H9 (cell line): ENCODE data around the gene ITGA1. TPM values are rescaled to one million over a fixed set of nuclear protein-coding genes. Genes with fewer than 3 reads are reported as not detected.

Experiments used
- DNase-seq: peaks from one replicate; pipeline ENCODE4 v3.0.0-alpha.2; 2017
- H2AFZ ChIP-seq: one replicate; pipeline ENCODE4 v1.6.1; 2013; ENCODE audit warnings: mild to moderate bottlenecking, low read length, control low read depth, moderate library complexity
- H2AK5ac ChIP-seq: 2 replicates; pipeline ENCODE4 v1.6.1; 2013; ENCODE audit warnings: low read length, control low read depth, mixed read lengths; ENCODE audit not compliant: insufficient read length
- H2BK120ac ChIP-seq: one replicate; pipeline ENCODE4 v1.6.1; 2013; ENCODE audit warnings: low read depth, mild to moderate bottlenecking, low read length, control low read depth, inconsistent platforms; ENCODE audit not compliant: poor library complexity, severe bottlenecking
- H2BK12ac ChIP-seq: 2 replicates; pipeline ENCODE4 v1.6.1; 2013; ENCODE audit warnings: low read length, control low read depth, mixed read lengths, low read depth; ENCODE audit not compliant: insufficient read length
- H2BK15ac ChIP-seq: 2 replicates; pipeline ENCODE4 v1.6.1; 2013; ENCODE audit warnings: low read depth, low read length, control low read depth
- H2BK20ac ChIP-seq: one replicate; pipeline ENCODE4 v1.6.1; 2013; ENCODE audit warnings: low read depth, mild to moderate bottlenecking, low read length, control low read depth, inconsistent platforms; ENCODE audit not compliant: poor library complexity, severe bottlenecking
- H2BK5ac ChIP-seq: 2 replicates; pipeline ENCODE4 v1.6.1; 2013; ENCODE audit warnings: low read length, control low read depth, mixed read lengths; ENCODE audit not compliant: insufficient read length
- H3K14ac ChIP-seq: 2 replicates; pipeline ENCODE4 v1.6.1; 2013; ENCODE audit warnings: low read length, control low read depth; ENCODE audit not compliant: insufficient read depth
- H3K18ac ChIP-seq: 2 replicates; pipeline ENCODE4 v1.6.1; 2013; ENCODE audit warnings: low read depth, mild to moderate bottlenecking, mixed read lengths, low read length, control low read depth; ENCODE audit not compliant: insufficient read length
- H3K23ac ChIP-seq: 2 replicates; pipeline ENCODE4 v1.6.1; 2013; ENCODE audit warnings: low read length, control low read depth, mixed read lengths, low read depth; ENCODE audit not compliant: insufficient read length
- H3K23me2 ChIP-seq: 2 replicates; pipeline ENCODE4 v1.6.1; 2013; ENCODE audit warnings: low read depth, mild to moderate bottlenecking, mixed read lengths, low read length, control low read depth; ENCODE audit not compliant: insufficient read length, poor library complexity, severe bottlenecking
- H3K27ac ChIP-seq: 2 replicates; pipeline ENCODE4 v1.5.1; 2013; ENCODE audit warnings: low read length, control low read depth, mixed read lengths, low read depth; ENCODE audit not compliant: insufficient read length
- H3K27me3 ChIP-seq: 2 replicates; pipeline ENCODE4 v1.6.1; 2013; ENCODE audit warnings: low read length, control low read depth, inconsistent platforms; ENCODE audit not compliant: insufficient read depth
- H3K4ac ChIP-seq: 2 replicates; pipeline ENCODE4 v1.6.1; 2013; ENCODE audit warnings: low read depth, mild to moderate bottlenecking, control low read depth, inconsistent platforms, low read length, moderate library complexity
- H3K4me1 ChIP-seq: 2 replicates; pipeline ENCODE4 v1.6.1; 2013; ENCODE audit warnings: low read length, control low read depth, inconsistent platforms; ENCODE audit not compliant: insufficient read depth
- H3K4me2 ChIP-seq: 2 replicates; pipeline ENCODE4 v1.6.1; 2013; ENCODE audit warnings: low read length, control low read depth, mixed read lengths; ENCODE audit not compliant: insufficient read length, insufficient read depth
- H3K56ac ChIP-seq: 2 replicates; pipeline ENCODE4 v1.6.1; 2013; ENCODE audit warnings: low read depth, mild to moderate bottlenecking, mixed read lengths, low read length, control low read depth; ENCODE audit not compliant: insufficient read length
- H3K79me1 ChIP-seq: 2 replicates; pipeline ENCODE4 v1.6.1; 2013; ENCODE audit warnings: low read depth, mild to moderate bottlenecking, moderate library complexity, low read length, control low read depth, inconsistent platforms; ENCODE audit not compliant: insufficient read depth, poor library complexity, severe bottlenecking
- H3K79me2 ChIP-seq: 2 replicates; pipeline ENCODE4 v1.6.1; 2013; ENCODE audit warnings: low read length, control low read depth, inconsistent platforms; ENCODE audit not compliant: insufficient read depth
- H3K9ac ChIP-seq: 2 replicates; pipeline ENCODE4 v1.6.1; 2013; ENCODE audit warnings: low read length, control low read depth, mixed read lengths; ENCODE audit not compliant: insufficient read length; ENCODE audit errors: extremely low read depth
- H3K9me3 ChIP-seq: one replicate; pipeline ENCODE4 v1.6.1; 2013; ENCODE audit warnings: low read depth, low read length, inconsistent platforms; ENCODE audit not compliant: control insufficient read depth
- H3T11ph ChIP-seq: one replicate; pipeline ENCODE4 v1.6.1; 2013; ENCODE audit warnings: mild to moderate bottlenecking, low read length, control low read depth, inconsistent platforms
- H4K20me1 ChIP-seq: one replicate; pipeline ENCODE4 v1.6.1; 2013; ENCODE audit not compliant: control insufficient read depth, insufficient read length, insufficient read depth
- H4K5ac ChIP-seq: 2 replicates; pipeline ENCODE4 v1.6.1; 2013; ENCODE audit warnings: low read depth, mild to moderate bottlenecking, mixed read lengths, low read length, control low read depth; ENCODE audit not compliant: insufficient read length
- H4K8ac ChIP-seq: replicated peaks from 2 replicates; pipeline ENCODE4 v1.6.1; 2013; ENCODE audit warnings: low read length, control low read depth, mixed read lengths, low read depth; ENCODE audit not compliant: insufficient read length
- H4K91ac ChIP-seq: 2 replicates; pipeline ENCODE4 v1.6.1; 2013; ENCODE audit warnings: low read depth, mild to moderate bottlenecking, moderate library complexity, mixed read lengths, low read length, control low read depth; ENCODE audit not compliant: insufficient read length
- H3K27ac Mint-ChIP-seq, 3 experiments: 2 replicates in 2 of 3; 3 replicates in 1 of 3; pipeline ENCODE4 v1.8.0; 2020 to 2021; ENCODE audit warnings: mixed read lengths in 3 of 3, mild to moderate bottlenecking in 1 of 3, moderate library complexity in 1 of 3
- H3K27me3 Mint-ChIP-seq: 2 replicates; pipeline ENCODE4 v1.8.0; 2021; ENCODE audit warnings: low read depth, mild to moderate bottlenecking, moderate library complexity, mixed read lengths
- H3K36me3 Mint-ChIP-seq, 3 experiments: 2 replicates in 2 of 3; 3 replicates in 1 of 3; pipeline ENCODE4 v1.8.0; 2020 to 2021; ENCODE audit warnings: low read depth in 3 of 3, mixed read lengths in 3 of 3; ENCODE audit not compliant: insufficient read depth in 1 of 3
- H3K4me1 Mint-ChIP-seq, 2 experiments: 2 replicates each; pipeline ENCODE4 v1.8.0; 2020; ENCODE audit warnings: mixed read lengths in 2 of 2
- H3K4me3 Mint-ChIP-seq, 2 experiments: 2 replicates in 1 of 2; 3 replicates in 1 of 2; pipeline ENCODE4 v1.8.0; 2020 to 2021; ENCODE audit warnings: mild to moderate bottlenecking in 2 of 2, mixed read lengths in 2 of 2, moderate library complexity in 1 of 2
- H3K9me3 Mint-ChIP-seq, 2 experiments: 2 replicates in 1 of 2; 3 replicates in 1 of 2; pipeline ENCODE4 v1.8.0; 2020; ENCODE audit warnings: mild to moderate bottlenecking in 2 of 2, mixed read lengths in 2 of 2, moderate library complexity in 1 of 2
- WGBS: extraction: QIAGEN DNeasy Blood & Tissue Kit; methylation state at CpG from one replicate; pipeline ENCODE4 v1.1.7; 2013; ENCODE audit warnings: missing lambda C conversion rate, low lambda C conversion rate, mixed read lengths; ENCODE audit not compliant: insufficient read length; ENCODE audit errors: extremely low coverage; 5-methylcytosine and 5-hydroxymethylcytosine counted together
- total RNA-seq: library from RNA; stranded (reverse); gene quantifications from 2 replicates; pipeline ENCODE4 v1.2.1, GENCODE V29; 2021
- TF ChIP-seq, protein P1 (sequence below): fragments of 200-600 bp; sonication (generic); conservative IDR thresholded peaks from 3 replicates; pipeline ENCODE4 v1.8.0; 2021; ENCODE audit warnings: antibody characterized with exemption, mild to moderate bottlenecking

ITGA1 gene
- total RNA-seq, 1 experiment from 2014 or later: 3.9 TPM

DNA sequence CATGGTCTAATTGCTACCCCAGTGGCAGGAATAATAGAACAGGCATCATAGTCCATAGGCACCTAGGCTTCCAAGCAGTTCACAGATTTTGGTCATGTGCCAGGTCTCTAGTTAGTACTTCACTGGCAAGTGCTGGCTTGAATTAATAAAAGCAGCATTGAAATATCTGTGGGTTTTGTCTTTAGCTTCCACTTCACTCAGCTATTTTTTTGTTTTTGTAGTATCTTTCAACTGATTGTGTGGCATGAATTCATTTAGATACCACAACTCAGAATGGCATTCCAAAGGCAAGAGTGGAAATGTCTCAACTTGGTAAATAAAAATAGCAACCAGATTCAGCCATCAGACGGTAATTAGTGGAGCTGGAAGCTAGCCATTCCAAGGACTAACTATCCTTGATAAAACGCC, 173.6 kb downstream of the ITGA1 start:
- Mint-ChIP-seq H3K9me3 (no peaks in the 10 kb centered on the region), H3K27me3 (no peaks in the 10 kb centered on the region), H3K27ac (no peak overlapping the region), H3K4me3 (no peak overlapping the region), H3K4me1 (peaks cover 13 to 19% of the 10 kb centered on the region in 2 experiments), H3K36me3 (peaks cover 0 to 1% (median 0%) of the 10 kb centered on the region in 3 experiments; a peak in 1 of 7 replicates)
- no peak overlapping the region for H3K27ac ChIP-seq
- no peak overlapping the region for H2BK12ac ChIP-seq
- H3K4me1 ChIP-seq: no peaks in the 10 kb centered on the region; the same call in 1 of the 2 replicates
- H2BK120ac ChIP-seq: no peak overlapping the region
- no peak overlapping the region for H4K8ac ChIP-seq
- TF ChIP-seq, protein P1, sequence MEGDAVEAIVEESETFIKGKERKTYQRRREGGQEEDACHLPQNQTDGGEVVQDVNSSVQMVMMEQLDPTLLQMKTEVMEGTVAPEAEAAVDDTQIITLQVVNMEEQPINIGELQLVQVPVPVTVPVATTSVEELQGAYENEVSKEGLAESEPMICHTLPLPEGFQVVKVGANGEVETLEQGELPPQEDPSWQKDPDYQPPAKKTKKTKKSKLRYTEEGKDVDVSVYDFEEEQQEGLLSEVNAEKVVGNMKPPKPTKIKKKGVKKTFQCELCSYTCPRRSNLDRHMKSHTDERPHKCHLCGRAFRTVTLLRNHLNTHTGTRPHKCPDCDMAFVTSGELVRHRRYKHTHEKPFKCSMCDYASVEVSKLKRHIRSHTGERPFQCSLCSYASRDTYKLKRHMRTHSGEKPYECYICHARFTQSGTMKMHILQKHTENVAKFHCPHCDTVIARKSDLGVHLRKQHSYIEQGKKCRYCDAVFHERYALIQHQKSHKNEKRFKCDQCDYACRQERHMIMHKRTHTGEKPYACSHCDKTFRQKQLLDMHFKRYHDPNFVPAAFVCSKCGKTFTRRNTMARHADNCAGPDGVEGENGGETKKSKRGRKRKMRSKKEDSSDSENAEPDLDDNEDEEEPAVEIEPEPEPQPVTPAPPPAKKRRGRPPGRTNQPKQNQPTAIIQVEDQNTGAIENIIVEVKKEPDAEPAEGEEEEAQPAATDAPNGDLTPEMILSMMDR: no peak
- H2BK5ac ChIP-seq: no peak overlapping the region
- H3K79me1 ChIP-seq: no peaks in the 10 kb centered on the region
- H3K4ac ChIP-seq: no peak overlapping the region
- no peaks in the 10 kb centered on the region for H3K23me2 ChIP-seq
- no peaks in the 10 kb centered on the region for H3K27me3 ChIP-seq
- no CpG with 5 or more reads among the region's 2 CpGs for whole genome bisulfite sequencing
- no peak overlapping the region for H3K18ac ChIP-seq
- H3K79me2 ChIP-seq: no peaks in the 10 kb centered on the region
- no peak overlapping the region for H2AK5ac ChIP-seq
- no peak overlapping the region for H3K14ac ChIP-seq
- no peak overlapping the region for H3K23ac ChIP-seq
- DNase-seq: no peak
- H4K91ac ChIP-seq: no peak overlapping the region
- no peak overlapping the region for H4K5ac ChIP-seq
- H3K9me3 ChIP-seq: no peaks in the 10 kb centered on the region
- H2BK15ac ChIP-seq: no peak overlapping the region
- H3T11ph ChIP-seq: no peak overlapping the region
- H3K9ac ChIP-seq: no peak overlapping the region
- no peaks in the 10 kb centered on the region for H4K20me1 ChIP-seq
- H3K4me2 ChIP-seq: no peak overlapping the region
- no peak overlapping the region for H2BK20ac ChIP-seq
- H3K56ac ChIP-seq: no peak overlapping the region
- H2AFZ ChIP-seq: no peak overlapping the region
